ENCODE results near the gene QTRT2. TPM values are rescaled to one million over a fixed set of nuclear protein-coding genes. Genes with fewer than 3 reads are reported as not detected.

QTRT2 gene
- total RNA-seq, 1 donor from 2014 or later, result 7.6 TPM

- DNase-seq (ENCODE audit: extremely low spot score in 2 of 2), result no peak
- intact Hi-C loops (cut with DNase I), result no loop called here
- no peak for TF ChIP-seq POLR2AphosphoS5 (IDR thresholded peaks at IDR 0.05; ENCODE audit: insufficient read depth in 1 of 2, low read depth in 1 of 2)
- no peak for TF ChIP-seq CTCF (IDR thresholded peaks at IDR 0.05)
- no peak for TF ChIP-seq POLR2A (IDR thresholded peaks at IDR 0.05)
- Histone ChIP-seq H3K9me3 (no peaks in the 10 kb centered on the region), H3K27me3 (no peaks in the 10 kb centered on the region), H3K27ac (no peak overlapping the region), H3K4me1 (no peaks in the 10 kb centered on the region), H3K36me3 (peaks cover 0 to 62% of the 10 kb centered on the region in 2 donors), H3K4me3 (no peak overlapping the region)
Measured at GRCh38 chr3:114081037-114081436, 24.5 kb downstream of the QTRT2 start.

- no peak for TF ChIP-seq CTCF (IDR thresholded peaks at IDR 0.05)
- TF ChIP-seq POLR2A (IDR thresholded peaks at IDR 0.05), result no peak
- TF ChIP-seq POLR2AphosphoS5 (IDR thresholded peaks at IDR 0.05; ENCODE audit: insufficient read depth in 1 of 2, low read depth in 1 of 2), result no peak
- no peaks in the 10 kb centered on the region for H3K4me1 ChIP-seq
- intact Hi-C loops (cut with DNase I), result no loop called here
- peaks cover 0 to 60% of the 10 kb centered on the region in 2 donors for H3K36me3 ChIP-seq
- no peak overlapping the region for H3K4me3 ChIP-seq
- H3K9me3 ChIP-seq, result no peaks in the 10 kb centered on the region
- no peaks in the 10 kb centered on the region for H3K27me3 ChIP-seq
- no peak for DNase-seq (ENCODE audit: extremely low spot score in 2 of 2)
- H3K27ac ChIP-seq, result no peak overlapping the region
Measured at GRCh38 chr3:114083112-114083511, 26.6 kb downstream of the QTRT2 start.

- TF ChIP-seq POLR2A (IDR thresholded peaks at IDR 0.05) (no peak), POLR2AphosphoS5 (IDR thresholded peaks at IDR 0.05; ENCODE audit: insufficient read depth in 1 of 2, low read depth in 1 of 2) (no peak), CTCF (IDR thresholded peaks at IDR 0.05) (no peak)
Measured at GRCh38 chr3:114086356-114086755, 29.8 kb downstream of the QTRT2 start.

GRCh38 chr3:114089675-114090074 lies 33.1 kb downstream of the QTRT2 start:
- Histone ChIP-seq H3K4me3 (no peak overlapping the region), H3K36me3 (peaks cover 0 to 26% of the 10 kb centered on the region in 2 donors), H3K27ac (no peak overlapping the region), H3K9me3 (no peaks in the 10 kb centered on the region), H3K27me3 (no peaks in the 10 kb centered on the region), H3K4me1 (no peaks in the 10 kb centered on the region)
- intact Hi-C loops (cut with DNase I), result no loop called here
- no peak for TF ChIP-seq CTCF (IDR thresholded peaks at IDR 0.05)
- no peak for DNase-seq (ENCODE audit: extremely low spot score in 2 of 2)

More at GRCh38 chr3:114086356-114086755, 29.8 kb downstream of the QTRT2 start:
- peaks cover 0 to 35% of the 10 kb centered on the region in 2 donors for H3K36me3 ChIP-seq
- no peaks in the 10 kb centered on the region for H3K9me3 ChIP-seq
- no peaks in the 10 kb centered on the region for H3K4me1 ChIP-seq
- no peaks in the 10 kb centered on the region for H3K27me3 ChIP-seq
- intact Hi-C loops (cut with DNase I), result no loop called here
- no peak for DNase-seq (ENCODE audit: extremely low spot score in 2 of 2)
- H3K4me3 ChIP-seq, result no peak overlapping the region
- no peak overlapping the region for H3K27ac ChIP-seq

- Histone ChIP-seq H3K4me3 (no peak overlapping the region), H3K9me3 (no peaks in the 10 kb centered on the region), H3K27ac (no peak overlapping the region), H3K36me3 (peaks cover 0 to 3% of the 10 kb centered on the region in 2 donors), H3K4me1 (no peaks in the 10 kb centered on the region), H3K27me3 (no peaks in the 10 kb centered on the region)
- no peak for DNase-seq (ENCODE audit: extremely low spot score in 2 of 2)
- no peak for TF ChIP-seq POLR2A (IDR thresholded peaks at IDR 0.05)
- intact Hi-C loops (cut with DNase I), result no loop called here
Measured at GRCh38 chr3:114092151-114093015, 35.8 kb downstream of the QTRT2 start.
